Endothelial cell of umbilical vein (primary cell): ENCODE results near the gene ADARB2. TPM values are rescaled to one million over a fixed set of nuclear protein-coding genes. Genes with fewer than 3 reads are reported as not detected.

Experiments used
- BruUV-seq: library from RNA; stranded (reverse); fragments of 400-500 nt; replicated peaks from 2 replicates; lab custom pipeline; 2021; lab: Mats Ljungman, UMichigan
- CTCF ChIA-PET: fragments of 300-600, 350-600 bp; sonication (Branson Sonifier 250); formaldehyde crosslinking; loops from one replicate; lab custom pipeline; 2021; ENCODE audit warnings: antibody characterized with exemption, inconsistent platforms; lab: Charles Lee
- POLR2A ChIA-PET: fragments of 300-600, 350-600 bp; sonication (Branson Sonifier 250); formaldehyde crosslinking; loops from one replicate; lab custom pipeline; 2021; ENCODE audit warnings: antibody characterized with exemption, inconsistent platforms; lab: Charles Lee
- DNase-seq: peaks from one replicate; pipeline ENCODE4 v3.0.0-alpha.2; 2011; ENCODE audit warnings: low read depth, low spot score
- FAIRE-seq: peaks from 2 replicates; lab custom pipeline; 2011; peaks lifted over from hg19 to GRCh38; lab: Jason Lieb, UNC
- H2AFZ ChIP-seq: 2 replicates; pipeline ENCODE4 v1.6.0; 2012; ENCODE audit warnings: low read depth, low read length, control low read depth, inconsistent platforms
- H3K27ac ChIP-seq: 2 replicates; pipeline ENCODE4 v1.5.1; 2011; ENCODE audit warnings: low read depth, mild to moderate bottlenecking, control low read depth, low read length, moderate library complexity; ENCODE audit not compliant: insufficient read depth
- H3K27me3 ChIP-seq, 2 experiments: 2 replicates each; pipeline versions ENCODE4 v1.6.0 to v1.6.1; 2011; ENCODE audit warnings: low read length in 2 of 2, mixed read lengths in 1 of 2; ENCODE audit not compliant: control insufficient read depth in 2 of 2, insufficient read depth in 2 of 2
- H3K36me3 ChIP-seq, 2 experiments: 2 replicates in 1 of 2; 3 replicates in 1 of 2; pipeline ENCODE4 v1.5.1; 2011; ENCODE audit warnings: low read length in 2 of 2, mild to moderate bottlenecking in 1 of 2, moderate library complexity in 1 of 2; ENCODE audit not compliant: control insufficient read depth in 2 of 2, insufficient read depth in 2 of 2; ENCODE audit errors: extremely low read depth in 1 of 2
- H3K4me1 ChIP-seq: 3 replicates; pipeline ENCODE4 v1.5.1; 2011; ENCODE audit warnings: mild to moderate bottlenecking, low read length; ENCODE audit not compliant: control insufficient read depth, insufficient read depth; ENCODE audit errors: extremely low read depth
- H3K4me2 ChIP-seq: 2 replicates; pipeline ENCODE4 v1.6.1; 2011; ENCODE audit warnings: low read length, control low read depth, mixed read lengths; ENCODE audit not compliant: insufficient read depth
- H3K4me3 ChIP-seq, 3 experiments: fragments of 200-600 bp in 1 of 3; sonication (generic), shearing (Covaris generic) in 1 of 3; replicated peaks in 1 of 3; 2 replicates each; pipeline ENCODE4 v1.5.1; 2011 to 2016; ENCODE audit warnings: control low read depth in 3 of 3, low read length in 3 of 3, mild to moderate bottlenecking in 2 of 3, inconsistent platforms in 1 of 3, low read depth in 1 of 3, moderate library complexity in 1 of 3; ENCODE audit not compliant: insufficient read depth in 1 of 3
- H3K79me2 ChIP-seq: 2 replicates; pipeline ENCODE4 v1.6.0; 2012; ENCODE audit warnings: low read length, inconsistent platforms; ENCODE audit not compliant: control insufficient read depth, insufficient read depth
- H3K9ac ChIP-seq: replicated peaks from 2 replicates; pipeline ENCODE3; 2011; ENCODE audit warnings: low read length, control low read depth; ENCODE audit not compliant: insufficient read depth; ENCODE audit errors: extremely low read depth
- H3K9me1 ChIP-seq: replicated peaks from 3 replicates; pipeline ENCODE4 v1.6.0; 2011; ENCODE audit warnings: mild to moderate bottlenecking, low read length; ENCODE audit not compliant: control insufficient read depth, insufficient read depth; ENCODE audit errors: extremely low read depth
- H3K9me3 ChIP-seq: replicated peaks from 2 replicates; pipeline ENCODE4 v1.5.1; 2012; ENCODE audit warnings: low read length, inconsistent platforms; ENCODE audit not compliant: control insufficient read depth, insufficient read depth
- H4K20me1 ChIP-seq: replicated peaks from 2 replicates; pipeline ENCODE3; 2011; ENCODE audit warnings: mild to moderate bottlenecking, low read length; ENCODE audit not compliant: control insufficient read depth, insufficient read depth; ENCODE audit errors: extremely low read depth
- CTCF ChIP-seq, 2 donors: IDR thresholded peaks; 1 replicate in 1 of 2; 2 replicates in 1 of 2; pipeline ENCODE4 v1.5.1; 2011; ENCODE audit warnings: low read length in 2 of 2, mild to moderate bottlenecking in 2 of 2, moderate library complexity in 2 of 2, control low read depth in 1 of 2, inconsistent platforms in 1 of 2, low read depth in 1 of 2; ENCODE audit not compliant: insufficient read depth in 1 of 2; ENCODE audit errors: extremely low read depth in 1 of 2
- EZH2 ChIP-seq: IDR thresholded peaks from 2 replicates; pipeline ENCODE4 v1.6.1; 2012; ENCODE audit warnings: borderline replicate concordance, low read depth, mild to moderate bottlenecking, moderate library complexity, low read length, inconsistent platforms; ENCODE audit not compliant: severe bottlenecking
- FOS ChIP-seq: IDR thresholded peaks from 2 replicates; pipeline ENCODE4 v1.6.1; 2011; ENCODE audit warnings: mild to moderate bottlenecking, low read length, moderate library complexity, borderline replicate concordance; ENCODE audit not compliant: insufficient read depth
- GATA2 ChIP-seq: IDR thresholded peaks from 2 replicates; pipeline ENCODE4 v1.7.0; 2011; ENCODE audit warnings: low read depth, mild to moderate bottlenecking, moderate library complexity, mixed read lengths, low read length; ENCODE audit not compliant: insufficient read length, insufficient read depth
- JUN ChIP-seq: IDR thresholded peaks from 2 replicates; pipeline ENCODE4 v1.6.1; 2011; ENCODE audit warnings: borderline replicate concordance, low read depth; ENCODE audit not compliant: insufficient read length, insufficient read depth
- MAX ChIP-seq: IDR thresholded peaks from 2 replicates; pipeline ENCODE4 v1.6.1; 2011; ENCODE audit not compliant: insufficient read depth, insufficient read length
- MYC ChIP-seq: IDR thresholded peaks from one replicate; pipeline ENCODE4 v1.6.1; 2011; ENCODE audit warnings: mild to moderate bottlenecking, low read depth, low read length
- POLR2A ChIP-seq: IDR thresholded peaks from 2 replicates; pipeline ENCODE4 v1.6.1; 2012; ENCODE audit warnings: low read depth, mild to moderate bottlenecking, control low read depth, low read length
- POLR2AphosphoS5 ChIP-seq: IDR thresholded peaks from 2 replicates; pipeline ENCODE4 v1.6.1; 2012; ENCODE audit warnings: low read depth, mild to moderate bottlenecking, control low read depth, low read length, moderate library complexity; ENCODE audit not compliant: insufficient read depth
- dilution Hi-C: fragments of 300-500 bp; cut with MboI; formaldehyde crosslinking; loops from one replicate; pipeline ENCODE4 v1.15.0; 2019; ENCODE audit warnings: low sequenced_read_pairs; ENCODE audit not compliant: extremely low pct_ligation_motif_present
- intact Hi-C: fragments of 100-400 bp; cut with micrococcal nuclease; formaldehyde crosslinking; loops from one replicate; pipeline ENCODE4 v1.10.0; 2022
- polyA plus RNA-seq, 4 experiments: library from polyadenylated mRNA; depleted of rRNA in 3 of 4; stranded (reverse) in 3 of 4; unstranded in 1 of 4; fragments of >200 nt; gene quantifications; 2 replicates each; pipeline versions ENCODE4 v1.2.1 to v1.2.3, GENCODE V29; 2011 to 2012; ENCODE audit warnings: missing spikeins in 1 of 4
- total RNA-seq: library from RNA; stranded (reverse); gene quantifications from 2 replicates; pipeline ENCODE4 v1.2.3, GENCODE V29; 2021

The ADARB2 gene
- total and polyA plus RNA-seq, 2 donors (not counting 3 experiments of a cell fraction or from before 2014, with no cell fraction given) = not detected

- Histone ChIP-seq H3K36me3 (no peaks in the 10 kb centered on the region), H3K27ac (no peak overlapping the region), H3K4me1 (no peaks in the 10 kb centered on the region), H3K4me3 (no peak overlapping the region), H3K9me1 (no peaks in the 10 kb centered on the region), H3K4me2 (no peak overlapping the region), H3K79me2 (no peaks in the 10 kb centered on the region), H3K9ac (no peak overlapping the region), H3K27me3 (no peaks in the 10 kb centered on the region), H4K20me1 (no peaks in the 10 kb centered on the region), H2AFZ (no peak overlapping the region), H3K9me3 (peaks cover 5% of the 10 kb centered on the region)
- dilution Hi-C loops (no loop called here), intact Hi-C loops (no loop called here)
- TF ChIP-seq MAX = no peak
- TF ChIP-seq MYC = no peak
- TF ChIP-seq POLR2A = no peak
- TF ChIP-seq CTCF (IDR thresholded peaks at IDR 0.05; ENCODE audit: extremely low read depth in 1 of 2, insufficient read depth in 1 of 2, low read depth in 1 of 2, low read length in 2 of 2) = no peak
- TF ChIP-seq POLR2AphosphoS5 = no peak
- TF ChIP-seq JUN = no peak
- TF ChIP-seq EZH2 = no peak
- TF ChIP-seq GATA2 = no peak
- TF ChIP-seq FOS = no peak
- POLR2A ChIA-PET = no interaction called here
- CTCF ChIA-PET = no interaction called here
- no TSS peak for BruUV-seq
- no peak for DNase-seq
- FAIRE-seq = no peak
Observed at GRCh38 chr10:1553951-1554350, 183.4 kb downstream of the ADARB2 start.
